ENCODE results near the gene RAB40AL.
"Not testable (repeated sequence)": the region's sequence is repeated elsewhere in the genome, so short reads cannot be mapped to it uniquely, and the experiment has no call there.

Gene RAB40AL, protein sequence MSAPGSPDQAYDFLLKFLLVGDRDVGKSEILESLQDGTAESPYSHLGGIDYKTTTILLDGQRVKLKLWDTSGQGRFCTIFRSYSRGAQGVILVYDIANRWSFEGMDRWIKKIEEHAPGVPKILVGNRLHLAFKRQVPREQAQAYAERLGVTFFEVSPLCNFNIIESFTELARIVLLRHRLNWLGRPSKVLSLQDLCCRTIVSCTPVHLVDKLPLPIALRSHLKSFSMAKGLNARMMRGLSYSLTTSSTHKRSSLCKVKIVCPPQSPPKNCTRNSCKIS

DNA sequence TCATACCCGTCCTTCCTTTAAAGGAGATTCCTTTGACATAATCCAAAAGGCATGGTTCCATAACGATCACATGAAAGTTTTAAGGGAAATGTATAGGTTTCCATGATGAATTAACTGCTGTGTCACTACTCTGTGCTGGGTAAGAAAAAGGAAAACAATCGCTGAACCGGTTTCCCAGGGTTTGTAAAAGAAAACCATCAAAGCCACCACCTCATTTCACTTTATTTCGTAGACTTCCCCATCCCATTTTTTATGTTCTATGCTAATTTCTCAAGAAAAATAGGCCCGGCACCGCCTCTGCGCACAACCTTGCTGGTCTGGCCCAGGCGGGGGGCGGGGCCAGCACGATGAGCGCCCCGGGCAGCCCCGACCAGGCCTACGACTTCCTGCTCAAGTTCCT is at the start of gene RAB40AL:
TSS of gene RAB40AL (plus strand) at position 301 of the 400 bp plus-strand sequence. CDS start at position 348, 47 bp downstream.
- DNase-seq (ENCODE audit: extremely low read depth, low read depth): not testable (repeated sequence)

DNA sequence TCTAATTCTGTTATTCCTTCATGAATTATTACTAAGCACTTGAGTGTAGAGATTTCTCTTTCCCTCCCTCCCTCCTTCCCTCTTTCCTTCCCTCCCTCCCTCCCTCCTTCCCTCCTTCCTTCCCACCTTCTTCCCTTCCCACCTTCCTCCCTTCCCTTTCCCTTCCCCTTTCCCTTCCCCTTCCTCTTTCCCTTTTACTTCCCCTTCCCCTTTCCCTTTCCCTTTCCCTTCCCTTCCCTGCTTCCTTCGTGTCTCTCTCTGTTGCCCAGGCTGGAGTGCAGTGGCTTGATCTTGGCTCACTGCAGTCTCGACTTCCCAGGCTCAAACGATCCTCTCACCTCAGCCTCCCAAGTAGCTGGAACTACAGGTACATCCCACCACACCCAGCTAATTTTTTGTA is 49.4 kb upstream of the RAB40AL start:
- no peak for DNase-seq (ENCODE audit: extremely low read depth, low read depth)
- TF ChIP-seq, protein P1, sequence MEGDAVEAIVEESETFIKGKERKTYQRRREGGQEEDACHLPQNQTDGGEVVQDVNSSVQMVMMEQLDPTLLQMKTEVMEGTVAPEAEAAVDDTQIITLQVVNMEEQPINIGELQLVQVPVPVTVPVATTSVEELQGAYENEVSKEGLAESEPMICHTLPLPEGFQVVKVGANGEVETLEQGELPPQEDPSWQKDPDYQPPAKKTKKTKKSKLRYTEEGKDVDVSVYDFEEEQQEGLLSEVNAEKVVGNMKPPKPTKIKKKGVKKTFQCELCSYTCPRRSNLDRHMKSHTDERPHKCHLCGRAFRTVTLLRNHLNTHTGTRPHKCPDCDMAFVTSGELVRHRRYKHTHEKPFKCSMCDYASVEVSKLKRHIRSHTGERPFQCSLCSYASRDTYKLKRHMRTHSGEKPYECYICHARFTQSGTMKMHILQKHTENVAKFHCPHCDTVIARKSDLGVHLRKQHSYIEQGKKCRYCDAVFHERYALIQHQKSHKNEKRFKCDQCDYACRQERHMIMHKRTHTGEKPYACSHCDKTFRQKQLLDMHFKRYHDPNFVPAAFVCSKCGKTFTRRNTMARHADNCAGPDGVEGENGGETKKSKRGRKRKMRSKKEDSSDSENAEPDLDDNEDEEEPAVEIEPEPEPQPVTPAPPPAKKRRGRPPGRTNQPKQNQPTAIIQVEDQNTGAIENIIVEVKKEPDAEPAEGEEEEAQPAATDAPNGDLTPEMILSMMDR (IDR thresholded peaks at IDR 0.05; ENCODE audit: low read depth, low read length): no peak

DNA sequence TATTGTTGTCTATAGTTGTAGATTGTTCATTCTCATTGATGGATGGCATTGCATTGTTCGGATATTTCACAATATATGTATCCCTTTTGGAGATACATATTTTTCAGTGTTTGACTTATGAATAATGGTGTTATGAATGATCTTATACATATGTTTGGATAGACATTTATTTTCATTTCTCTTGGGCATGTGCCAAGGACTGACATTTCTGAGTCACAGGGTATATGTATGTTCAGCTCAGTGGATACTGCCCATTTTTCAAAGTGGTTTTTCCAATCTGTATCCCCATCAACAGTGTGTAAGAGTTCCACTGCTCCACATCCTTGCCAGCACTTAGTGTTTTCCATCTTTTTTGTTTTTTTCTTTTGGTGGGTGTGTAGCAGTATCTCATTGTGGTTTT is 45.0 kb upstream of the RAB40AL start:
- TF ChIP-seq, protein P1 (IDR thresholded peaks at IDR 0.05; ENCODE audit: low read depth, low read length): no peak
- no peak for DNase-seq (ENCODE audit: extremely low read depth, low read depth)

DNA sequence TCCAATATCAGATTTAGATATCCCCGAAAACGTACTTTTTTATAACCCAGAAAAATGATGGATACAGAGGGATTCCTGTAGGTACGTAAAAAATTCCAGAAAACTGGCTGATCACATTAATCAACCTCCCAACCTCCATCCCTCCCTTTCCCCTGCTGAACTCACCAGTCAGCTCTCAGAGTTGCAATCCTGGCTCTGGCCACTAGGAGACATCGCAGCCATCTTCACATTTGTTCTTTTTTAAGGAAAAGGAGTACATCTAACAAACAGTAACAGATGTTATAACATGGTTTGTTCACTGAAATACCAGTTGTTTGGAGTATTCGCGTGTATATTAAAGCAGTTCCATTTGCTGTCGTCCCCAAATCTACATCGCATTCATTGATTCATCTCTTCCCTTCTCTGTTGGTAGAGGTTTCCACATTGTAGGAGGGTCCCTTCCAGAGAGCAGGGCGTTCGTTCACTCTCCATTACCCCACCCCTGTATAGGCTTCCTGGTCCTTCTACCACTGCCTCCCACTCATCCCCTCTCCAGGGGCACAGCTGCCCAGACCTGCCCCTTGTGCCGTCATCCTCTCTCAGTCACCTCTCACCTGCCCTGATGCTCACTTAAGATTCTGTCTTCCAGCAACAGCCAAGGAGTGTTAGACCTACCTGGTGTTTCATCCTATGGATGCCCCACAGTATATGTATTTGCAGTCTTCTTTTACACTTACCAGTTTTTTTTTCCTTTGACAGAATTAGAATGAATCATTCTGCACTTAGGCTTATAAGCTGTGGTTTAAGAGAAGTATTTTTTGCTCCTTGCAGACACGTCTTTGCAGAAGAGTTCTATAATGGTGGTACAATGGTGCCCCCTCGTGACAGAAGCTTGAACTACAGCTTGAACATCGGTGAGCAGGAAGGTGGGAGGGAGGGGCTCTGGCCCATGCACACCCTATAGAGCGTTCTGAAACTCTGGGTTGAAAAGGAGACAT is 36.8 kb upstream of the RAB40AL start:
- TF ChIP-seq, protein P1 (IDR thresholded peaks at IDR 0.05; ENCODE audit: low read depth, low read length): peak; percentile 75
- DNase-seq (ENCODE audit: extremely low read depth, low read depth): peak; percentile 18

DNA sequence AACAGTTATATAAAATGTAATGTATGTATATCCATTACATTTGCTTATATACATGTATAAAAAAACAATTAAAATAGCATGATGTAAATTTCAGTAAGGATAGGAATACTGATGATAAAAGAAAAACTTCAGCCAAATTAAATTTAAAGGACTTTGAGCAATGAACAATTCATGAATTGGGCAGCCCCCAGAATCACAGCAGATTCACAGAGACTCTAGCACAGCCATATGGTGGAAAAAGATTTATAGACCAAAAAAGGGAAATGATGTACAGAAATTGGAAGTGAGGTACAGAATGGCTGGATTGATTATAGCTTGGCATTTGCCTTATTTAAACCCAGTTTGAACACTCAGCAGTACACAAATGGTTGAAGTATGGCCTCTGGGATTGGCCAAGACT is 34.7 kb upstream of the RAB40AL start:
- no peak for DNase-seq (ENCODE audit: extremely low read depth, low read depth)
- TF ChIP-seq, protein P1 (IDR thresholded peaks at IDR 0.05; ENCODE audit: low read depth, low read length): no peak

DNA sequence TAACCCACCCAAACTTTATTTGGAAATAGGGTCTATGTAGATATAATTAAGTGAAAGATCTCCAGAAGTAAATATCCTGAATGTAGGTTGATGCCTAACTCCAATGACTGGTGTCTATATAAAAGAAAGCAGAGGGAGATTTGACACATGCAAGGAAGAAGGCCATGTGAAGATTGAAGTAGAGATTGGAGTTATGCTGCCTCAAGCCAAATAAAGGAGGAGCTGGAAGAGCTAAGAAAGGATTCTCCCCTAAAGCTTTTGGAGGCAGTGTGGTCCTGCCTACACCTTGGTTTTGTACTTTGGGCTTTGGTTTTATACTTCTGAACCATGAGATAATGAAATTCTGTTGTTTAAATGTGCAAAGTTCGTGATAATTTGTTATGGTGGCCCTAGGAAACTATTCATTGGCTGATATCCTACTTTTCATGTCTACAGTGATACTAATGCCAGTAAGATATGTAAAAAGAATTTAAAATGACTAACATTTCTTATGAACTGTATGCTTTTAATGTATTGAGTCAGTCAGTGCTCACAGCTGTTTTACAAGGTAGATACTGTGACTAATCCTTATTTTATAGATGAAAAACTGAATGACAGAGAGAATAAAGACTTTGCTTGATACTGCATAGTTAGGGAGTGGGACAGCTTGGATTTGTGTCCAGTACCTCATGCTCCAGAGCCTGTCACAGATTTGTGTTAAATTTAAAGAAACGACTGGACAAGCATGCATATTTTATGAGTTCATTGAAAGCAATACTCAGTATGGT is 5.9 kb upstream of the RAB40AL start:
- DNase-seq (ENCODE audit: extremely low read depth, low read depth): no peak

DNA sequence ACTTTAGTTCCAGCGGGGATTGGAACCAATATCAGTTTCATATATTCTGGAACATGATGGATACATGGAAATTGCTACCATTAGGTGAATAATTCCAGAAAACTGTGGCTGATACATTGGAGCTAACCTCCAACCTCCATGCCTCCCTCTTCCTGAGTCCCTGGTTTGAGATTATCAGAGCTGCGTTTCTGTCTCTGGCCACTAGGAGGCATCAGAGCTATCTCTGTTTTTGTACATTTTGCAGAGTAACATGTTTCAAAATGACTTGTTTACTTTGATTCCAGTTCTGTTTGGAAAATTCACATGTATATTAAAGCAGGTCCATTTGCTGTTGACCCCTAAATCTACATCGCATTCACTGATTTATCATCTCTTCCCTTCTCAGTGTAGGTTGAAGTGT is 2.4 kb upstream of the RAB40AL start:
- DNase-seq (ENCODE audit: extremely low read depth, low read depth): no peak
- TF ChIP-seq, protein P1 (IDR thresholded peaks at IDR 0.05; ENCODE audit: low read depth, low read length): peak; percentile 73

More for the DNA sequence above, 5.9 kb upstream of the RAB40AL start:
- TF ChIP-seq, protein P1 (IDR thresholded peaks at IDR 0.05; ENCODE audit: low read depth, low read length): no peak

Data from AG09319 (cell line).